GM21737 (cell line): ENCODE data around the gene APOL4.
"Not testable (repeated sequence)": the region's sequence is repeated elsewhere in the genome, so short reads cannot be mapped to it uniquely, and the experiment has no call there.

Experiments used
- ATAC-seq: cut with Tn5 transposase; IDR thresholded peaks from one replicate; pipeline ENCODE4 v1.9.1; 2021; ENCODE audit warnings: mild to moderate bottlenecking, moderate library complexity; ENCODE audit not compliant: unreplicated experiment

APOL4 gene

GRCh38 chr22:36185828-36186624 lies 15.6 kb downstream of the APOL4 start:
- no peak for ATAC-seq

- no peak for ATAC-seq
Measured at GRCh38 chr22:36184433-36185025, 17.1 kb downstream of the APOL4 start.

DNA sequence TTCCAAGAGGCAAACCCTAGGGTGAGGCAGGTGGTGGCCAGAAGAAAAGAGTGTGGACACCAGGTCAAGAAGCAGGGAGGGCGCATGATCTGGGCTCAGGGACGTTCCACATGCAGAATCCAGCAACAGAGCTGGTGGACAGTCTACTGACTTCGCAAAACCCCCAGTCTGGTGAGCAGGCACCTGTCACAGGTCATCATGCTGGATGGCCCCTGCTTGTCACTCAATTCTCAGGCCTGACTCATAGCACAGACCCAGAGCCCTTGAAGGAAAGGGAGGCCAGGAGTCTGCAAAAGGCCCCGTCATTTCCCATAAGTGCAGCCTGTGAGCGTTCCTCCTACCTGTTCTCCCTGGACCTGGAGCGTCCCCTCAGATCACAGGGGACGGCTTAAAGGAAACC lies 18.2 kb downstream of the APOL4 start:
- no peak for ATAC-seq

DNA sequence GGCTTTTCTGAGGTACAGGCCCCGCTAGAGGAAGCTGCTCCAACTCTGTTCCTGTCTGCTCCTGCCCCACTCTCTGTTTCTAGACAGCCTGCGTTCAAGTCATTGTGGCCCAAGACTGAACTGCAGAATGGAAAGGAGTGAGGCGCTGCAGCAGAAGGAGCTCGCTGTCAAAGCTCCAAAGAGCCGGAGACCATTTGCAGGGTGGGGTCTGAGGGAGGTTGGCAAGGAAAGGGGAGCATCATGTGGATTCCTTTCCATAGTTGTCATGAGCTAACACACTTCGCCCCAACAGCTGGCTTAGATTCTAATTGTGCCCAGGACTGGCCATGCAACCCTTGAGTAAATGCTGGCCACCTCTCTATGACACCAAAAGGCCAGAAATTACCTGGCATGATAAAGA lies 18.8 kb downstream of the APOL4 start:
- no peak for ATAC-seq

DNA sequence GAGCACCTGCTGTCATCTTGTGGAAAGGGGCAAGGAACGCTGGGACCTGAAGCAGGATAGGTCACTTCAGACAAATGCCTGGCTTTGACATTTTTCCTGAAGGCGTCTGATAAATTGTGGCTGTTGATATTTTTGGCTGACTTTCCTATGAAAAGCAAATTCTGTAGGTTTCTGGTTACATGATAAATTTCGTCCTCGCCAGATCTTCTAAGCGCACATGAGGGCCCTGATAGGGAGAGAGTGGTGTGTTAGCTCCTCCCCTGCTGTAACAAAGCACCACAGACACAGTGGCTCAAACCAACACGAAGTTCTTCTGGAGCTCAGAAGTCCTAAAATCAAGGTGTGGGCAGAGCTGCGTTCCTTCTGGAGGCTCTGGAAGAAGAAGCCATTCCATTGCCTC lies 19.6 kb downstream of the APOL4 start:
- ATAC-seq: no peak

GRCh38 chr22:36180928-36181327 lies 20.7 kb downstream of the APOL4 start:
- ATAC-seq: no peak

- ATAC-seq: no peak
Measured at GRCh38 chr22:36180038-36180880, 21.4 kb downstream of the APOL4 start.

DNA sequence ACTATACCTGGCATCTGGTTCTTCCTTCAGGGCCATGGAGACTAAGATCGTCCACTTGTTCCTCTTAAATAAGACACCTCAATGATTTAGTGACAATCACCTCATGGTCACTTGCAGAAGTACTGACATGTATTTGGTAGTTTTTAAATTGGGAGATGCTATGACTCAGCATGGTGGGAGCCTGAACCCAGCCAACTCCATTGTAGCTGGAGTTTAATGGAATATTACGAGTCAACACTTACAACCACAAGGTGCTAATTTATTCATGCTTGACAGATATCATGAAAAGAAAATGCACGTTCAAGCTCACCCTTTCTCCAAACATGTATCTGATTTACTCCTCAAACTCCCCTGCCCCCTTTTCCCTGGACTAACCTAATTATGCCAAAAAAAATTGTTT lies 24.4 kb downstream of the APOL4 start:
- no peak for ATAC-seq

DNA sequence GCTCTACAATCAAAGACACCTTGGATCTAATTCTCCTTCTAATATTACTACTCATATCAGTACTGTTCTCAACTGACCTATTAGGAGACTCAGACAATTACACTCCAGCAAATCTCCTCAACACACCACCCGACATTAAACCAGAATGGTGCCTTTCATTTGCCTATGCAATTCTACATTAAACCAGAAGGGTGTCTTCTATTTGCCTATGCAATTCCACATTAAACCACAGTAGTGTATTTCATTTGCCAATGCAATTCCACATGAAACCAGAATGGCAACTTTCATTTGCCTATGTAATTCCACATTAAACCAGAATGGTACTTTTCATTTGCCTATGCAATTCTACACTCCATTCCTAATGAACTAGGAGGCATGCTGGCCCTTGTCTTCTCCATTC lies 25.7 kb downstream of the APOL4 start:
- ATAC-seq: no peak

DNA sequence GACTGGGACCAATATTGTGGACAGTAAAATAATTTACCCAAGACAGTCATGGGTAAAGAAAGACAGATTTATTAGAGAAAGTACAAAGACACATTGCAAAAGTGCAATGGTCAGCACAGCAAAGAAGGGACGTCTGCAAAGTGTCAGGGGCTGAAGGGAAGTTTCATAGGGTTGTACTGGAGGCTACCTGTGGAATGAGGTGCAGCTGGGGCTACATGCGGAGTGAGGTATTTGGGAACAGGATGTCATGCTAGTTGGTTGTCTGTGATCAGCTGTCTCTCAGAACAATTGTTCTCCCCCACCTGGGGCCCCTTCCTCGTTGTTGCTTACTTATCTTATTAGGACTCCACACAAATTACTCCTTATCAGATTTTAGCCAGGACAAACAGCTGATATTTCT lies 29.7 kb downstream of the APOL4 start:
- no peak for ATAC-seq

DNA sequence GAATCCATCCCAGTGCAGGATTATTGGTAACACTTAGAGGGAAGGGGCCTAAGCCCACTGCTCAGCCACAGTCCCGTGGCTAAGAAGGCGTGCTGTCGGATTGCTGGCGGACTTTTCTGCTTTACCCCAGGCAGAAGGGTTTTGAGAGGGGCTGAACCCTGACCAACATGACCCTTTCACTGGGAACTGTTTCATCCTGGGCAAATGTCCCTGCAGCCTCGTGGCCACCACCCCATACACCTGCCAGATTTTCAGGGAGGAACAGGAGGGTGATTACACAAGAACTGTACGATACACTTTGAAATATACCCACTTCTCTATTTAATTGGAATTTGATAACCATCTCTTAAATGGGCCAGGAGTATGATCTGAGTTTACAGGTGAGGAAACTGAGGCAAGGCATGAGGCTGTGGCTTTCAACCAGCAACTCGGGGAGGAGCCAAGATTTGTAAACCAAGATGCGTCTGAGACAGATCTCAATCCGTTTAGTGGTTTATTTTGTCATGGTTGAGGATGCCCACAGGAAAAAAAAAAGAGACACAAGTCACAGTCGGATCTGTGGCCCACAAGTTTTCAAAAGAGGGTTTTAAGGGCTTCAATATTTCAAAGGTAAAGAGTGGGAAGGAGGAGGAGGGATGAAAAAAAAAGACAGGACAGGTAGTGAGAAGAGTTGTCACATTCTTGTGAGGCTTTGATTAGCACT lies 34.9 kb downstream of the APOL4 start:
- no peak for ATAC-seq

DNA sequence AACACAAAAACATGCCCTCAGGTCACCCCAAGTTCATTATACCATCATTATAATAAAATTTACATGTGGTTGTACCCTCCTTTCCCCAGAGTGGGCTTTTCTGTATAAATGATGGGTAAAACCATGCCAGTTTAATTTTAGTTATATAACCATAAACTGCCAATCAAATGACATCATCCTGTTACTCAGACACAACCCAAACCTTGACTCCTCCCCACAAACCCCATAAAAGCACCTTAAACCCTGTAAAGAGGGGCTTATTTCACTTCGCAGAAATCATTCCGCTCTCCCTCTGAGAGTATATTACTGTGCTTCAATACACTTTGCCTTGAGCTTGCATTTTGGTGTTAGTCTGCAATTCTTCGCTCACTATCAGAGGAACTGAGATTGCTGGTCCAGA lies 35.5 kb downstream of the APOL4 start:
- no peak for ATAC-seq

GRCh38 chr22:36165141-36165540 lies 36.5 kb downstream of the APOL4 start:
- no peak for ATAC-seq

DNA sequence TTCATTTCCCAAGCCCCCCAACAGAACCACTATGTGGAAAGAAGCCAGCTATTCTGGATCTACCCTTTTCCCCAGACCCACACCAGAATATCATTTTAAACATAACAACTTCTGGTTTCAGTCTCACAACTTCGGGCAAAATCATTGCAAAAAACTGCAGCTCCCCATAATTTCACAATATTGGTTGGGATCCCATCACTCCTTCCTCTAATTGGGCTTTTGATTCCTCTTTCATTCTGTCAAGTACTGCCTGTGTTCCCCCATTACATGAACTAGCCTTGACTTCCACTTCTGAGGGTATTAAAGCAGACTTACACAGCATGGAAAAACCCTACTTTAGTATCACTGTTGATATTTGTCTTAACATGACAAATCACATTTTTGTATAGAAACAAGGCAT lies 37.0 kb downstream of the APOL4 start:
- no peak for ATAC-seq

DNA sequence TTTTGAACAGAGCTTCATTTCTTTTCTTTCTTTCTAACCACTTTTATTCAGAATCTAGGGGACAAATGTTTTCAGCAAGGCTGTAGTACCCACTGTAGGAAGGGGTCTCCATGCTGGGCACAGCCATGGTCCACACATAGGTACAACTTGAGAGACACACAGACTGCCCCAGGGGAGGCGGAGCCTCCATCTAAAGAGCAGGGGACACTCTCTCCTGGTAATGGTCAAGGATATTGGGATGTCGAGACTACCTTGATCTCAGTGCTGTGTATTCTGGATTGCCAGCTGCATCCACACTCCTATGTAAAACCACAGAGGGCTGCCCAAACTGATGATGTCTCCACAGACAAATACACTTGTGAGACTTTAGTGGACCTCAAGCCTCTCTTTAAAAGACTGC lies 38.1 kb downstream of the APOL4 start:
- ATAC-seq: no peak

- no peak for ATAC-seq
Measured at GRCh38 chr22:36162127-36163034, 39.2 kb downstream of the APOL4 start.

GRCh38 chr22:36161793-36162126 lies 39.8 kb downstream of the APOL4 start:
- not testable (repeated sequence) for ATAC-seq

DNA sequence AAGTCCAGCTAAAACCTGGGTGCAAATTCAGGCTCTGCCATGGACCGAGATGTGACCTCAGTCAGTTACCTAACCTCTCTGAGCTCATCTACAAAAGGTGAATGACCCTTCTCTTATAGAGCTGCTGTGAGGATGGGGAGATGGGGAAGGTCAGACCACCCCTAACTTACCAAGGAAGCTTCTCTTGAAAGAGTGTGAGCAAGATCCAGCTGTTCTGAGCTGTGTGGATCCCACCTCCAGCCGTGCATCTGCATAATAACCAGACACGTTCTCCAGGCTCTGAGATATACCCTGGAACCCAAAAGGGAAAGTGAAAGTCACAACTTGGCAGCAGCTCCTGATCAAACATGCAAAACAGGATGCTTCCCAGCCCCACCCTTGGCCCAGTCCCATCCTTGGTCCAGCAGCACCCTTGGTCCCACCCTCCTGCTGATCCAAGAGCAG lies 41.1 kb downstream of the APOL4 start, which contains the start of gene APOL3:
Gene APOL3 (minus strand): TSS at position 257 of the 444 bp plus-strand sequence. CDS start 11,700 bp downstream, outside the sequence.
- no peak for ATAC-seq

GRCh38 chr22:36156515-36157419 lies 44.8 kb downstream of the APOL4 start:
- ATAC-seq: no peak
